DOHH2 (cell line): ENCODE measurements around the gene EFCAB12.

Experiments
- H3F3A ChIP-seq: fragments of 200-600 bp; sonication (generic), shearing (Covaris generic); 2 replicates; pipeline ENCODE4 v1.6.0; 2016; ENCODE audit warnings: antibody characterized with exemption, mild to moderate bottlenecking; ENCODE audit not compliant: control insufficient read depth, insufficient read depth
- H3K27ac ChIP-seq: fragments of 200-600 bp; sonication (generic); 2 replicates; pipeline ENCODE4 v1.5.1; 2014; ENCODE audit warnings: low read depth, mild to moderate bottlenecking, low read length, moderate library complexity
- H3K27me3 ChIP-seq: fragments of 200-600 bp; sonication (generic); 2 replicates; pipeline ENCODE4 v1.6.1; 2014; ENCODE audit warnings: mild to moderate bottlenecking, low read length, mixed read lengths; ENCODE audit not compliant: control insufficient read depth
- H3K36me3 ChIP-seq: fragments of 200-600 bp; sonication (generic); 2 replicates; pipeline ENCODE4 v1.6.1; 2014; ENCODE audit warnings: mild to moderate bottlenecking, low read length, moderate library complexity, mixed read lengths; ENCODE audit not compliant: control insufficient read depth
- H3K4me1 ChIP-seq: fragments of 200-600 bp; sonication (generic); 2 replicates; pipeline ENCODE4 v1.6.1; 2014; ENCODE audit warnings: mild to moderate bottlenecking, low read length, mixed read lengths; ENCODE audit not compliant: control insufficient read depth
- H3K4me2 ChIP-seq: fragments of 200-600 bp; sonication (generic); 2 replicates; pipeline ENCODE4 v1.6.0; 2014; ENCODE audit warnings: mild to moderate bottlenecking, low read length, moderate library complexity
- H3K4me3 ChIP-seq: fragments of 200-600 bp; sonication (generic); 2 replicates; pipeline ENCODE4 v1.5.1; 2014; ENCODE audit warnings: mild to moderate bottlenecking, low read length, mixed read lengths
- H3K79me2 ChIP-seq: fragments of 200-600 bp; sonication (generic); 2 replicates; pipeline ENCODE4 v1.6.1; 2014; ENCODE audit warnings: mild to moderate bottlenecking, low read length, mixed read lengths; ENCODE audit not compliant: control insufficient read depth
- H3K9me2 ChIP-seq: fragments of 200-600 bp; sonication (generic); replicated peaks from 2 replicates; pipeline ENCODE4 v1.6.1; 2014; ENCODE audit warnings: mild to moderate bottlenecking, low read length, mixed read lengths; ENCODE audit not compliant: control insufficient read depth
- H3K9me3 ChIP-seq: fragments of 200-600 bp; sonication (generic); 2 replicates; pipeline ENCODE4 v1.6.1; 2014; ENCODE audit warnings: antibody characterized with exemption, low read length, mixed read lengths; ENCODE audit not compliant: control insufficient read depth, insufficient read depth
- H4K20me1 ChIP-seq: fragments of 200-600 bp; sonication (generic); 2 replicates; pipeline ENCODE4 v1.6.0; 2014; ENCODE audit warnings: low read depth, mild to moderate bottlenecking, antibody characterized with exemption, low read length, moderate library complexity; ENCODE audit not compliant: control insufficient read depth, insufficient read depth
- CTCF ChIP-seq: fragments of 200-600 bp; sonication (generic); IDR thresholded peaks from one replicate; pipeline ENCODE4 v1.5.1; 2014; ENCODE audit warnings: antibody characterized with exemption, mild to moderate bottlenecking, low read depth, low read length; ENCODE audit not compliant: poor library complexity, severe bottlenecking
- EZH2phosphoT487 ChIP-seq: fragments of 200-600 bp; sonication (generic); IDR thresholded peaks from 2 replicates; pipeline ENCODE4 v1.6.1; 2017; ENCODE audit warnings: borderline replicate concordance, mild to moderate bottlenecking, antibody characterized with exemption, low read length, moderate library complexity, mixed read lengths

EFCAB12 gene

GRCh38 chr3:129449279-129450115 is 21.1 kb upstream of the EFCAB12 start:
- H3K9me3 ChIP-seq = no peaks in the 10 kb centered on the region
- no peaks in the 10 kb centered on the region for H3K79me2 ChIP-seq
- peaks cover 16% of the 10 kb centered on the region; the same call in 1 of the 2 replicates for H3K36me3 ChIP-seq
- no peaks in the 10 kb centered on the region for H3F3A ChIP-seq
- H3K9me2 ChIP-seq = no peaks in the 10 kb centered on the region
- no peaks in the 10 kb centered on the region for H3K27me3 ChIP-seq
- H3K4me2 ChIP-seq = no peak overlapping the region
- no peak overlapping the region for H3K4me3 ChIP-seq
- no peaks in the 10 kb centered on the region for H4K20me1 ChIP-seq
- no peak for TF ChIP-seq CTCF
- no peak for TF ChIP-seq EZH2phosphoT487
- H3K27ac ChIP-seq = no peak overlapping the region
- H3K4me1 ChIP-seq = no peaks in the 10 kb centered on the region

- Histone ChIP-seq H3K9me2 (no peaks in the 10 kb centered on the region), H3K27me3 (no peaks in the 10 kb centered on the region), H4K20me1 (no peaks in the 10 kb centered on the region), H3F3A (no peaks in the 10 kb centered on the region), H3K4me1 (no peaks in the 10 kb centered on the region), H3K4me3 (no peak overlapping the region), H3K79me2 (no peaks in the 10 kb centered on the region), H3K4me2 (no peak overlapping the region), H3K27ac (no peak overlapping the region), H3K36me3 (peaks cover 16% of the 10 kb centered on the region; the same call in 1 of the 2 replicates), H3K9me3 (no peaks in the 10 kb centered on the region)
- TF ChIP-seq EZH2phosphoT487 (no peak), CTCF (no peak)
Measured at GRCh38 chr3:129448186-129448895, 19.9 kb upstream of the EFCAB12 start.

- no peak overlapping the region for H3K27ac ChIP-seq
- H3K9me2 ChIP-seq = no peaks in the 10 kb centered on the region
- H3K4me1 ChIP-seq = peaks cover 2% of the 10 kb centered on the region
Measured at GRCh38 chr3:129446926-129447325, 18.5 kb upstream of the EFCAB12 start.

GRCh38 chr3:129445471-129445870 is 17.0 kb upstream of the EFCAB12 start:
- Histone ChIP-seq H3K9me2 (no peaks in the 10 kb centered on the region), H3K4me1 (peaks cover 16% of the 10 kb centered on the region), H3K4me2 (no peak overlapping the region), H3K27ac (no peak overlapping the region), H3K36me3 (no peaks in the 10 kb centered on the region), H3K4me3 (no peak overlapping the region), H4K20me1 (no peaks in the 10 kb centered on the region), H3K27me3 (no peaks in the 10 kb centered on the region), H3K9me3 (no peaks in the 10 kb centered on the region), H3K79me2 (peaks cover 22% of the 10 kb centered on the region), H3F3A (no peaks in the 10 kb centered on the region)
- no peak for TF ChIP-seq EZH2phosphoT487
- no peak for TF ChIP-seq CTCF

More at GRCh38 chr3:129446926-129447325, 18.5 kb upstream of the EFCAB12 start:
- Histone ChIP-seq H3K27me3 (no peaks in the 10 kb centered on the region), H3K36me3 (peaks cover 6% of the 10 kb centered on the region; the same call in 1 of the 2 replicates), H3K79me2 (peaks cover 7% of the 10 kb centered on the region), H3K9me3 (no peaks in the 10 kb centered on the region), H3F3A (no peaks in the 10 kb centered on the region), H4K20me1 (no peaks in the 10 kb centered on the region), H3K4me2 (no peak overlapping the region), H3K4me3 (no peak overlapping the region)
- TF ChIP-seq EZH2phosphoT487 = no peak
